Umbilical cord (tissue), 2 donors: ENCODE measurements around the gene ZMPSTE24. TPM values are rescaled to one million over a fixed set of nuclear protein-coding genes. Genes with fewer than 3 reads are reported as not detected.
"Not testable (repeated sequence)": the region's sequence is repeated elsewhere in the genome, so short reads cannot be mapped to it uniquely, and the experiment has no call there.

Experiments used
- DNase-seq: peaks from one replicate; pipeline ENCODE4 v3.0.0-alpha.2; 2015; ENCODE audit warnings: low spot score
- total RNA-seq: library from RNA; depleted of rRNA; stranded (reverse); fragments of >200 nt; gene quantifications from one replicate; pipeline ENCODE4 v1.2.3, GENCODE V29; 2014; ENCODE audit warnings: low replicate concordance; ENCODE audit not compliant: insufficient read depth

The ZMPSTE24 gene
- 60.7 TPM for total RNA-seq

DNA sequence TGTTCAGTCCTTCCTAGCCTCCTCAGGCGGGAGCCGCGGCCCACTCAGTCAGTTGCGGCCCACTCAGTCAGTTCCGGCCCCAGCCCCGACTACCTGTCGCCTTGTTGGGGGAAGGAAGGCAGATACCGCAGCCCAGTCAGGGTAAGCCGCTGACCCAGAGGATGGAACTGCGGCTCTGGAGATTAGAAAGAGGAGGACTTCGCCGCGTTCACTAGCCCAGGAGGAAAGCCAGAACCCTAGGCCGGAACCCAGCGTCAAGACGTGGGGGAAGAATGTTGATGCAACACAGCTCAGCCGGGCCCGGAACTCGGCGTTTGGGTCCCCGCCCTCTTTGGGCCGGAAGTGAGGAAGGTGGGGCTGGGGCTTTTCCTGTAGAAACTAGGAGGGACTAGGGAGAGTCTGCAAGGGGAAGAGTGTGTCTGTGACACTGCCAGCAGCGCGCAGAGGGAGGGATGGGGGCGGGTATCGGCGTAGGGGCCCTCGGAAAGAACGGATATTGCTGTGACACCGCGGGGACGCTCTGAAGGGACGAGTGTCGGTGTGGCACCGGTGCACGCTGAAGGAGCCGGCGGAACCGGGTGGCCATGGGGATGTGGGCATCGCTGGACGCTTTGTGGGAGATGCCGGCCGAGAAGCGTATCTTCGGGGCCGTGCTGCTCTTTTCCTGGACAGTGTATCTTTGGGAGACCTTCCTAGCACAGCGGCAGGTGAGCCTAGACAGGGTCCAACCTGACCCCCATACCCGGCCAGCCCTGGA, at the start of gene ZMPSTE24:
TSS of gene ZMPSTE24 (plus strand) at position 549 of the 757 bp plus-strand sequence. CDS start at position 585, 36 bp downstream.
- peak; percentile 98 for DNase-seq

DNA sequence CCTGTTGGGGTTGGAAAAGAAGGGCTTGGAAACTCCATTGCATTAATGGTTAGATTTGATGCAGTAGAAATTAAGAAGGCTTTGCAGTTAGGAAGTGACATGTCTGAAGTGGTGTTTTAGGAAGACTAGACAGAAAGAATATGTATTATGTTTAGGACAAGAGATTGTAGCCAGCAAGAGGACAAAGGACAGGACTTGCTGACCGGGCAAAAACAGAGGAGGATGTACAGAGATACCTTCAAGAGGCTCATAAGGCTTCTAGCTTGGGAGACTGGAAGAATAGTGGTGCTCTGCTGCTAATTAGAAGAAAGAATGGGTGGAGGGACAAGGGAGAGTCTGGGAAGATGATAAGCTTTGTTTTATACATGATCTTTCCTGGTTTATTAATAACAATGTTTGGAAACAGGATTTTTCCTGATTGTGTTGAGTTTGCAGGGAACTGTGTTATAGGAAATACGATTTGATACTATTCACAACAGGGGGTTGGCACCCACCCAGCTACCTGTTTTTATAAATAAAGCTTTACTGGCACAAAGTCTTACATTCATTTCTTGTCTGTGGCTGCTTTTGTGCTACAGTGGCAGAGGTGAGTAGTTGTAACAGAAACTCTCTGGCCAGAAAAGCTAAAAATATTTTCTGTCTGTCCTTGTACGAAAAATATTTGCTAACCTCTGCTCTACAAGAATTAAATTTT, 47.4 kb upstream of the ZMPSTE24 start:
- DNase-seq = no peak

DNA sequence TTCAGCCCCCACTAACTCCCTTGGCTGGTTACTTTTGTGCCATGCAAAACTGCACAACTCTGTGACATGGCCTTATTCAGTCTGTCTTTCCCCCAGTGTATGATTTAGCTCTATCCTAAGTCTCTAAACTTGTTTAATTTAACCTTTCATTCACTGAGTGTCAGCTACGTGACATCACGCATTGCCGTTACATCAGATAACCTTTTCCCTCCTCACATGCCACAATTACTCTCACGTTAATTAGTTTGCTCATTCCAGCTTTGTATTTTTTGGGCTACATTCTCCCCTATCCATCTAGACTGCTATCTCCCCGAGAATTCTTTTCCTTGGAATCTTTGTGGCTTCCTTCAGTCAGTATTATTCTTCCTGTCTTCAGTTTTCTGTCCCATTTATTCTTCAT, 39.7 kb upstream of the ZMPSTE24 start:
- DNase-seq = no peak

DNA sequence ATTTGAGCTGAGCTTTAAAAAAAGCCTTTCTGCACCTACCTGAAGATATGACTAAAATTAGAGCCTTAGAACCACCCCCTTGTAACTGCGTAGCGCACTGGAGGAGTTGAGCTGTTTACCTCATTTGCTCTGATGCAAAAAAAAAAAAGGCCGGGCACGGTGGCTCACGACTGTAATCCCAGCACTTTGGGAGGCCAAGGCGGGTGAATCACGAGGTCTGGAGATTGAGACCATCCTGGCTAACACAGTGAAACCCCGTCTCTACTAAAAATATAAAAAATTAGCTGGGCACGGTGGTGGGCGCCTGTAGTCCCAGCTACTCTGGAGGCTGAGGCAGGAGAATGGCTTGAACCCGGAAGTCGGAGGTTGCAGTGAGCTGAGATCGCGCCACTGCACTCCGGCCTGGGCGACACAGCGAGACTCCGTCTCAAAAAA, 36.5 kb upstream of the ZMPSTE24 start:
- not testable (repeated sequence) for DNase-seq

DNA sequence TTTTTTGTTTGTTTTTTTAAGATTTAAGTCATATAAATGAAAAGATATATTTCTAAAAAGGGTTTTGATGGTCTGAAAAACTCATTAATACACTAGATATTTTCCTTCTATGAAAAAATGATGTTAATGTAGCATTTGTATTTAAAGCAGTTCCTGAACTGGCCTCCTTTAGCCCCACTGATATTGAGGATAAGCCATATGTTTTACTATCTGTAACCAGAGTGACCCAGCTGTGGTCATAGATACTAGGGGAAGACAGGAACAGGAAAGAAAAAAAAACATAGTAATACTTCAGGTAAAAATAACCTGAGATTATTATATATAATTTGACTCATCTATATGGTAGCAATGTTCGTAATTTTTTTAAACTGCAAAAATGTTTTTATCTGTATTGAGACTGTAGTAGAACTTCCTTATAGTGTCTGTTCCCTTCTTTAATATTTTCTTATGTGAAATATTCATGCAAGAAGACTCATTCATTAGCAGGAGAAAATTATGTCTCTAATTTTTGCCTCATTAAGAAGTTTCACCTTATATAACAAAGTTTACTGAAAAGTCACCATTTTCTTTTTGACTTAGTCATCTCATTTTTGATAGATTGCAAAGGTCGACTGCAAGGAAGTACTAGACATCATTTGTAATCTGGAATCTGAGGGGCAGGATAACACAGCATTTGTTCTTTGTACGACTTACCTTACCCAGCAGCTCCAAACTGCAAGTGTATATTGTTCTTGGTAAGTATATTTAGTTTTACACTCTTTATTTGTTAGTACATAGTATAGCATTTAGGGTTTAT, 35.9 kb upstream of the ZMPSTE24 start:
- no peak for DNase-seq

DNA sequence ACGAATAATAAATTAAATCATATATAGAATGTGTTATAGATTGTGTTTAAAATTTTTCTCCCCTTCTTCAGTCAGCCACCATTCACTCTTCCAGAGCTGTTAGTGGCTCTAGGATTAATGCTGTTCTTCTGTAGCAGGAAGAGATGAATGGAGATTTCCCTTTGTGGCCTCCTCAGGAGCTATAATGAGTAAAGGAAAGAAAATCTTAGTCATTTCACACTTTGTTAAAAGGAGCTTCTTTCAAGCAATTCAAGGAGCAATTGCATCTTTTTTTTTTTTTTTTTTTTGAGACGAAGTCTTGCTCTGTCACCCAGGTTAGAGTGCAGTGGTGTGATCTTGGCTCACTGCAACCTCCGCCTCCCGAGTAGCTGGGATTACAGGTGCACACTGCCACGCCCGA, 34.0 kb upstream of the ZMPSTE24 start:
- no peak for DNase-seq

DNA sequence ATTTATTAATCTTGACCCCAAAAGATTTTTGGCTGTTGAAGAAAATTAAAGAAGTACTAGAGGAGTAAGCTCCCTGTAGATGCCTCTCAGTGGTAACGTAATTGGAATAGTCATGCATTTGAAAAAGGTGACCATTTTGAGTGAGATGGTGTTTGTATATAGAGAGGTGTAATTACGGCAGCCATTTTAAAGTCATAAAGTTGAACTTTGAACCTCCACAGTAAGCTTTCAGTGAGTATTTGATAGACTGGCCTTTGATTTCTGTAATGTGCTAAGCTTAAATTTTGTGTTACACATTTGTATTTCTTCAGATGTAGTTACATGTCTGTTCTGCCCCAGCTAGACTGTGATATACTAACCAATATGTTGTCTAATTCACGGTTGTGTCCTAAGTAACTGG, 31.8 kb upstream of the ZMPSTE24 start:
- no peak for DNase-seq

DNA sequence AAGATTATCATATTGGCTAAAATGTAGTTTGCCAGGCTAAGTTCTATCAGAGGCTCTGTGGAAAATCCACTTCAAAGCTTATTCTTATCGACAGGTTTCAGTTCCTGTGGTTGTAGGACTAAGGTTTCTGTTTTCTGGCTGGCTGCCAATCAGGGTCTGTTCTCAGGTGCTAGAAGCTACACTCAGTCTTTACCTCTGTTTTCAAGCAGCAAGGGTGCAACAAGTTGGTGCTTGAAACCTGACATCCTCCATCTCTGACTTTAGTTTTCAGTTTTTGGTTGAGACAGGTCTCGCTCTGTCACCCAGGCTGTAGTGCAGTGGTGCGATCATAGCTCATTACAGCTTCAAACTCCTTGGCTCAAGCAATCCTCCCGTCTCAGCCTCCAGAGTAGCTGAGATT, 25.6 kb upstream of the ZMPSTE24 start:
- no peak for DNase-seq

DNA sequence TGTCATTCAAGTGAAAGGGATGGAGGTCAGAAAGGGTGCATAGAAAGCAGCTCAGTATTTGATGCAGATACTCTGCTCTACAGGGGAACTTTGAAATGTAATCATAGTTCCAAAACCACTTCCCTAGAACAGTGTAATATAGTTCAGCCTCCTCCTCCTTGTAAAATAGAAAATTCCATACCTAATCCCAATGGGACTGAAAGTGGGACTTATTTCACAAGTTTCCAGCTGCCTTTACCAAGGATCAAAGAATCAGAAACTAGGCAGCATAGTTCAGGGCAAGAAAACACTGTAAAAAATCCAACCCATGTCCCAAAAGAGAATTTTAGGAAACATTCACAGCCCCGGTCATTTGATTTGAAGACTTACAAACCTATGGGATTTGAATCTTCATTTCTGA, 18.4 kb upstream of the ZMPSTE24 start:
- DNase-seq = no peak

DNA sequence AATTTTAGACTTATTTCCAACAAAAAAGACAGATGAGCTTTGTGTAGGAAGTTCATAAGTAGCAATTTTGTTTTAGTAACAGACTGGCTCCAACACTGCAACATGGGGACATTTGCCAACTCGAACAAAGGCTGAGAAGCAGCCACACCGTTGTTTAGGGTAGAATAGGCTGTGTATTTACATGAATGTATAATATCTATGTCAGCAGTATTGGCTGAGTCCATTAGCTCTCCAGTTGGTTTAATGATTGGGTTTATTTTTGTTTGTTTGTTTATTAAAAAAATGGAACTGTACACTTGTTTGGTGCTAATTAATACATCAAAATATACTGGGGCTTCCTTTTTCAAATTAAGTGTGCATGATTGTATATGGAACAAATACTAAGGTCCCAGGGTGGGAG, 17.6 kb upstream of the ZMPSTE24 start:
- no peak for DNase-seq

DNA sequence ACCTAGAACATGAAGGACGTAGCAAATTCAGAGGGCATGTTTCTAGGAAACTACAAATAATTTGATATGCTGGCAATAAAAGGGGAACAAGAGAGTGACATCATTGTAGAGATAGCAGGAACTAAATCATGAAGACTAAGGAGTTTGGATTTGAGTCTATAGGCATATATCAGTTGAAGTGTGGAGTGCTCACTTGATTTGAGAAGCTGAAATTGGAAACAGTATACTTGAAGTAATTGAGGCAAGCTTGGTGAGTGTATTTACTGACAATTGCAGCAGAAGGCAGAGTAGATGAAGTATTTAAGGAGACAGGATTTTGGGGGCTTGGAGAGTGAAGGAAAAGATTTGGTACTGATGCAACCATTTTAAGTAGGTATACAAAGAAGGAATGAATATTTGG, 16.7 kb upstream of the ZMPSTE24 start:
- no peak for DNase-seq

DNA sequence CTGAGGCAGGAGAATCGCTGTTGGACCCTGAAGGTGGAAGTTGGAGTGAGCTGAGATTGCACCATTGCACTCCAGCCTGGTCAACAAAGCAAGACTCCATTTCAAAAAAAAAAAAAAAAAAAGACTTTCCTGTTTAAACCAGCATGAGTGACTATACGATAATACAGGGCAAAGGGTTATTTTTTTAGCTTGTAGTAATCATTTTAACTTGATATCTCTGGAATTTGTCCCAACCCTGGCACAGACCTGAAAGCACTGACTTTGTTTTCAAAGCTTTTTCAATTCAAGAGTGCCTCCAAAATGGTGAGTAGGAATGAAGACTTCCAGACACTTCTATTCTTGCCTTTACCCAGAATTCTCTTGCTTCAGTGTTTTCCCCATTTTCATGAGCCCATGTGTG, 14.7 kb upstream of the ZMPSTE24 start:
- DNase-seq = peak; percentile 4

DNA sequence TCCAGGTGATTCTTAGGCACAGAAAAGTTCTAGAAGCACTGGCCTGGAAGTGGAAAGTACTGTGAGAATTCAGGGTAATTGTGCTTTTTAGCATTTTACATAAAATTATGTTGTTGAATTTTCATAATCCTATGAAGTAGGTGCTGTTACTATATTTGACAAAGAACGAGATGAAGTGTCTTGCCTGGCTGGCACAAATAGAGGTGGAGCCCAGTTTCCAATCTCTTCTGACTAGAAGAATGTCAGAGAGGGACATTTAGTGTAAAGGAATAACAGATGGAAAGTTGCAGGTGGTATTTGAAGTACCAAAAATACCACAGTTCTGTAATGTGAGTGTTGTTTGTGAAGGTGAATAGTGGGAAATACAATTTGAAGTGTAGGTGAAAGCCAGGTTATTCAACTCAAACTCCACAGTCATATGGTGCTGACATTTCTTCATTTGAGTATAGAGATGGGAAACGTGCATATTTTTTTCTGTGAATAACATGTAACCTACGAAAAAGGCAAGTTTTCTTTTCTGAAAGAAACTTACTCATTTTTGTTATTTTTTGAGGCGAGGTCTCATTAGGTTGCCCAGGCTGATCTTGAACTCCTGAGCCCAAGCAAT, 13.8 kb upstream of the ZMPSTE24 start:
- no peak for DNase-seq

DNA sequence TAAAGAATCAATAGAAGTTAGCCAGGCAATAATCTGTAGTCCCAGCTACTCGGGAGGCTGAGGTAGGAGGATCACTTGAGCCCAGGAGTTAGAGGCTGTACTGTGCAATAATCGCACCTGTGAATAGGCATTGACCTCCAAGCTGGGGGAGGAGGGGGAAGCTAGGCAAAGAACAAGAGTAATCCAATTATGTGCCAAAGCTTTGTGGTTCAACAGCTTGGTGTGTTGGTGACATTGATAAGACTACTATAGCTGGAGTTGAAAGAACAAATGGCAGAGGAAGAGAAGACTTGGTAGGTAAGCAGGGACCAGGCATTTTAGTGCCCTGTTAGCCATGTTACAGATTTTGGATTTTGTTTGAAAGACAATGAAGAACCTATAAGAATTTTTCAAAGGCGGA, 12.3 kb upstream of the ZMPSTE24 start:
- DNase-seq = no peak

DNA sequence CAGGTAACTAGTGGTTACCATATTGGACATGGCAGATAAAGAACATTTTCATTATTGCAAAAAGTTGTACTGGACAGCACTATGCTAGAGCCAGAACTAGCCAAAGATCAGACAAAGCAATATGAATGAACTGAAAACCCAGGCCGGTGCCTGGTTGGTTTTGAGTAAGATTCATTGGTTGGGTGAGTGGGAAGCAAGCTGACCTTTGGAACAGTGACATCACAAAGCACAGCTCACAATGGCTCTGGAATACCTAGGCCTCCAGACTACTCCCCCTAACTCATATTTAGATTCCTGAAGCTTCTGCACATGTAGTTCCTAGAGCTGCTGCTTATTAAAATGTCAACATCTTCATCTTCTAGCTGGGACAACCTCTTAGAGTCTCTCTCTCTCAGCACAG, 10.4 kb upstream of the ZMPSTE24 start, which contains the start of gene TMCO2:
TSS of gene TMCO2 (plus strand) at position 283 of the 400 bp plus-strand sequence. CDS start at position 340, 57 bp downstream.
- DNase-seq = no peak

DNA sequence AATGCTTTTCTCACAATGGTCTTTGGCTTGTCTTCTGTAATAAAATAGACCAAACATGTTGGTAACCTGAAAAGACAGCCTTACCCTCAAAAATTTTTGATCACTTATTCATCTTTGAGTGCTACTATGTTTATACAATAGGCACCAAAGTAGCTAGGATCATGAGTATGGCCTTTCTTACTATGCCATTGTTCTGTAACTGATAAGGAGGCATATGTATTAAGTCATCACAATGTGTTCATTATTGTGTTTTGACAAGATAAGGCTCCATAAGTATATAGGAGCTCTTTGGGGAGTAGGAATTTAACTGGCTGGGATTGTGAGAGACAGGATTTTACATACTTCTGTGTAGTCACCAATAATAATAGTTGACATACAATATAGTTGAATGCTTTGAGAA, 9.6 kb upstream of the ZMPSTE24 start:
- DNase-seq = no peak

DNA sequence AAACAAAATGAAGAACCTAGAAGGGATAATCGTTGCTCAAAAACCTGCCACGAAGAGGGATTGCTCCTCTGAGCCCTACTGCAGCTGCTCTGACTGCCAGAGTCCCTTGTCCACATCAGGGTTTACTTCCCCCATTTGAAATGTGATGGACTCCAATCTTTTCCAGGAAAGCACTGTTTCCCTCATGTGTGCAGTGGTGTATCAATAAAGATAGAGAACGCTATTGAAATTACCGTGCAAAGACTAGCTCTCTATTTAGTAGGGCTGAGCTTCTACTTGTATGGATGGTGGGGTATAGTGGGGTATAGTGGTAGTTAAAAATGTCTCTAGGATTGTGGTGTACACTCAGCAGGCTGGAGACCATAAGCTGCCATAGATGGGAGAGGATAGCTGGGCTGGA, 6.6 kb upstream of the ZMPSTE24 start:
- DNase-seq = no peak

DNA sequence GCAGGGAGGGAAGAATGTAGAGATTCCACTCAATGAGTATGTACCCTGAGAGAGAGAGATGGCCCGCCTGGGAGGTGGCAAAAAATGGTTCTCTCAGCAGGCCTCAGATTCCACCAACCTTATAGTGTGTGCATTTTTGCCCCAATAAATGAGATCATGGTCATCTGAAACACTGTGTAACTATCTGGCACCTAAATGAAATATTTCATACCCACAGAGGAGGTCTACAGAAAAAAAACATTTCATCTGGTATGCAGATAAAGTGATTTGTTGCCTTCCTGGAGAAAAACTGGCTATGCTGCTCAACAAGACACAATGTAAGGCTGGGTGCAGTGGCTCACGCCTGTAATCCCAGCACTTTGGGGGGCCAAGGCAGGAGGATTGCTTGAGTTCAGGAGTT, 5.4 kb upstream of the ZMPSTE24 start:
- no peak for DNase-seq

DNA sequence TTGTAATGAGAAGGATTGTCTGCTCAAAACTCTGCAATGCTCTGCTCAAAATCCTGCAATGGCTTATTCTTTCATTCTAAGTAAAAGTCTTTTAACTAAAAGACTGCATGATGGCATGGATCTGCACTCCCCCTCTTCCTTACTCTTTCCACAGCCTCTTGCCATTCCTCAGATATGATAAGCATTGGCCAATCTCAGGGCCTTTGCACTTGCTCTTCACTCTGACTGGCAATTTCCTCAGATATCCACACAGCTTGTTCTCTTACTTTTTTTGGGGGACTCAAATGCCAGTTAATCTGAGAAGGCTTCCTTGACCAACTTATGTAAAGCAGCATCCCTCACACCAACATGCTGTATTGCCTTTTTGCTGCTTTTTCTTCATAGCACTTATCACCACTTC, 2.8 kb upstream of the ZMPSTE24 start:
- no peak for DNase-seq

DNA sequence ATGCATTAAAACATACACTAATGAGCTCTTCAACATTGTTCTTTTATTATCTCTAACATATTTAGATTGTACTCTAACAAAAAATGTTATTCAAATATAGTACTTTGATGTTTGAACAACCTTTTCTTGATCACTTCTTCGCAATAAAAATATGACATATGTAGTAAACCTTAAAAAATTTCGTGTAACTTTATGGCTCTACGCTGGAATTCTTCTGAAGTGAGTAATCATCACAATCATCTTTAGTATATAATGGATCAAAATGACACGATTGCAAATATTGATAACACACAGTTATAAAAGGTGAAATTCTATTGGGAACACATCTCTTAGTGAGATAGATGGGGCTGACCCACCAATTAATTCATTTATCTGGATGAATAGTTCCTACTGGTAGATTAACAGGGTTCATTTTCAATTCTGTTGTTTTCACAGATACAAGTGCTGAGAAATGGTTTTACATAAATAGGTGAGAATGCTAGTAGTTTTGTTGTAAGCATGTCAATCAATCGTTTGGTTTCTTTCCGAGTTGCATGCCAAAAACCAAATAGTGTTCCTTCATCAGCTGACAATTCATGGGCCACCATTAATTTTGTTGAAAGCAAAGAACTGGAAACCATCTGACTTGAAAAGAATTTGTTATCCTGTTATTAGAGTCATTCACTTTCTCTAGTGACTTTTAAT, 1.5 kb upstream of the ZMPSTE24 start:
- DNase-seq = no peak

DNA sequence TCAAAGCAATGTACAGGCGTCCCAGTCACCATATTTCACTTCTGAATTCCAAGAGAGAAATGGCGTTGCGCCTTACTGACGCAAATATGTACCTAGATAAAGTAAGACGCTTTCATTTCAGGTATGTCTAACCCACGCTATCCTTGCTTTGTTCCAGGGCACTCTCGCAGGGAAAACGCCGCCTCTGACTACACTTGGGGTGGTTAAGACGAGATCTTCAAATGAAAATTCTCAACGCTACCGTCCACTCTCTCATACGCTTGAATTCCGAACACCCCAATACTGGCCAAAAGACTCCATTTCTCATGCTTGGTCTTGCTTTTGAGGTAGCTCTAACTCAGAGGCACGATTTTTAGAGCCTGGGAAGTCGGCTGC, 736 bp upstream of the ZMPSTE24 start:
- DNase-seq = no peak
